SU-DHL-6 (cell line): ENCODE data around the gene FMO4.

Experiments used
- H2AFZ ChIP-seq: fragments of 200-600 bp; sonication (generic); 2 replicates; pipeline ENCODE4 v1.6.1; 2014; ENCODE audit warnings: low read depth, mild to moderate bottlenecking, moderate library complexity, mixed read lengths, antibody characterized with exemption, low read length; ENCODE audit not compliant: severe bottlenecking
- H3F3A ChIP-seq: fragments of 200-600 bp; shearing (Covaris generic); 2 replicates; pipeline ENCODE4 v1.6.0; 2016; ENCODE audit warnings: antibody characterized with exemption, mild to moderate bottlenecking; ENCODE audit not compliant: insufficient read depth
- H3K27ac ChIP-seq: fragments of 200-600 bp; sonication (generic); 2 replicates; pipeline ENCODE4 v1.5.1; 2016; ENCODE audit warnings: low read depth, mild to moderate bottlenecking, low read length, moderate library complexity, mixed read lengths
- H3K27me3 ChIP-seq: fragments of 200-600 bp; sonication (generic), shearing (Covaris generic); 2 replicates; pipeline ENCODE4 v1.6.0; 2014; ENCODE audit warnings: mild to moderate bottlenecking, low read length
- H3K36me3 ChIP-seq: fragments of 200-600 bp; sonication (generic); 2 replicates; pipeline ENCODE4 v1.6.1; 2014; ENCODE audit warnings: mild to moderate bottlenecking, low read length, mixed read lengths
- H3K4me2 ChIP-seq: fragments of 300-600, 200-600 bp; shearing (Covaris generic), sonication (generic); 2 replicates; pipeline ENCODE4 v1.6.0; 2014; ENCODE audit warnings: low read length, low read depth, mild to moderate bottlenecking; ENCODE audit not compliant: poor library complexity, severe bottlenecking
- H3K4me3 ChIP-seq: fragments of 200-600 bp; sonication (generic); 2 replicates; pipeline ENCODE4 v1.5.1; 2014; ENCODE audit warnings: antibody characterized with exemption, low read length, mild to moderate bottlenecking, mixed read lengths; ENCODE audit not compliant: insufficient read depth, poor library complexity, severe bottlenecking
- H3K79me2 ChIP-seq: fragments of 200-600 bp; sonication (generic); 2 replicates; pipeline ENCODE4 v1.6.1; 2014; ENCODE audit warnings: mild to moderate bottlenecking, low read length, moderate library complexity; ENCODE audit not compliant: insufficient read depth
- H3K9ac ChIP-seq: fragments of 200-600 bp; sonication (generic); 2 replicates; pipeline ENCODE4 v1.7.0; 2014; ENCODE audit warnings: mild to moderate bottlenecking, low read length
- H3K9me2 ChIP-seq: fragments of 200-600 bp; sonication (generic); replicated peaks from 2 replicates; pipeline ENCODE4 v1.6.1; 2014; ENCODE audit warnings: low read length; ENCODE audit not compliant: insufficient read depth
- H3K9me3 ChIP-seq: fragments of 200-600 bp; sonication (generic); 2 replicates; pipeline ENCODE4 v1.6.1; 2014; ENCODE audit warnings: low read length, mixed read lengths; ENCODE audit not compliant: insufficient read depth
- H4K20me1 ChIP-seq: fragments of 200-600 bp; sonication (generic); 2 replicates; pipeline ENCODE4 v1.6.1; 2014; ENCODE audit warnings: low read depth, mild to moderate bottlenecking, antibody characterized with exemption, low read length, moderate library complexity, mixed read lengths
- CTCF ChIP-seq: fragments of 200-600 bp; sonication (generic); IDR thresholded peaks from one replicate; pipeline ENCODE4 v1.5.1; 2017; ENCODE audit warnings: antibody characterized with exemption, mild to moderate bottlenecking, low read length, moderate library complexity; ENCODE audit not compliant: insufficient read depth, poor library complexity, severe bottlenecking
- EZH2phosphoT487 ChIP-seq: fragments of 200-600 bp; sonication (generic), shearing (Covaris generic); conservative IDR thresholded peaks from 2 replicates; pipeline ENCODE4 v1.6.1; 2018; ENCODE audit warnings: mild to moderate bottlenecking, antibody characterized with exemption, low read length, moderate library complexity, mixed read lengths

FMO4 gene

DNA sequence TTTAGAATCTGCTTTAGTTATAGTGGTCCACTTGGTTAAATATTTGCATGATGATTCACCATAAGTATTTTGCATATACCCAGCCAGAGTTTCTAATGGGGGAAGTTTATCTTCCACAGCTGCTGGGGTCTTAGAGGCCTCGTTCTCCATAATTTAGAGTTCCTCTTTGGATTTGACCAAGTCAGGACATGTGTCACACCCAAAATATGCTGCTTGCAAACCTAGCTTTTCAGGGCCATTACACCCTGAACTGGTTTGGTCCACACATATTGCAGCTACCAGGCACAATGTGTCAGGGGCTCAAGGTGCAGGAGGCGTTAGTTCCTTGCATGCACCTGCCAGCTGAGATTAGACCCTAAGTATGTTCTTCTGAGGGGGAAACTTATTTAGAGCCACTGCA lies 17.1 kb upstream of the FMO4 start:
- H3K36me3 ChIP-seq: no peaks in the 10 kb centered on the region
- H4K20me1 ChIP-seq: no peaks in the 10 kb centered on the region
- H3K9me3 ChIP-seq: no peaks in the 10 kb centered on the region
- H3K79me2 ChIP-seq: no peaks in the 10 kb centered on the region
- H3K4me3 ChIP-seq: no peak overlapping the region
- H3K27me3 ChIP-seq: no peaks in the 10 kb centered on the region
- no peak overlapping the region for H2AFZ ChIP-seq
- H3F3A ChIP-seq: no peaks in the 10 kb centered on the region
- no peak overlapping the region for H3K27ac ChIP-seq
- no peak overlapping the region for H3K4me2 ChIP-seq
- H3K9ac ChIP-seq: no peak overlapping the region
- H3K9me2 ChIP-seq: no peaks in the 10 kb centered on the region
- TF ChIP-seq CTCF (no peak), EZH2phosphoT487 (no peak)

- Histone ChIP-seq H3K9me2 (no peaks in the 10 kb centered on the region), H3K9ac (no peak overlapping the region), H3K4me2 (no peak overlapping the region), H3K27me3 (no peaks in the 10 kb centered on the region), H3F3A (no peaks in the 10 kb centered on the region), H3K36me3 (no peaks in the 10 kb centered on the region), H3K79me2 (no peaks in the 10 kb centered on the region), H3K27ac (no peak overlapping the region), H2AFZ (no peak overlapping the region), H3K9me3 (no peaks in the 10 kb centered on the region), H4K20me1 (no peaks in the 10 kb centered on the region), H3K4me3 (no peak overlapping the region)
- TF ChIP-seq CTCF (no peak), EZH2phosphoT487 (no peak)
These were observed 15.3 kb upstream of the FMO4 start for GRCh38 chr1:171298696-171299095.

- Histone ChIP-seq H3K27me3 (no peaks in the 10 kb centered on the region), H2AFZ (no peak overlapping the region), H3K36me3 (no peaks in the 10 kb centered on the region), H3K4me3 (no peak overlapping the region), H3K27ac (no peak overlapping the region), H3K79me2 (no peaks in the 10 kb centered on the region), H4K20me1 (no peaks in the 10 kb centered on the region), H3K9me2 (no peaks in the 10 kb centered on the region), H3F3A (no peaks in the 10 kb centered on the region), H3K4me2 (no peak overlapping the region), H3K9ac (no peak overlapping the region), H3K9me3 (no peaks in the 10 kb centered on the region)
- no peak for TF ChIP-seq CTCF
- TF ChIP-seq EZH2phosphoT487: no peak
These were observed 14.6 kb upstream of the FMO4 start for GRCh38 chr1:171299342-171299741.

GRCh38 chr1:171300401-171300800 lies 13.6 kb upstream of the FMO4 start:
- Histone ChIP-seq H3K9me2 (no peaks in the 10 kb centered on the region), H3K9me3 (no peaks in the 10 kb centered on the region), H3K27me3 (no peaks in the 10 kb centered on the region), H3K4me2 (no peak overlapping the region), H3F3A (no peaks in the 10 kb centered on the region), H3K4me3 (no peak overlapping the region), H3K36me3 (no peaks in the 10 kb centered on the region), H3K79me2 (no peaks in the 10 kb centered on the region), H3K9ac (no peak overlapping the region), H2AFZ (no peak overlapping the region), H3K27ac (no peak overlapping the region), H4K20me1 (no peaks in the 10 kb centered on the region)
- no peak for TF ChIP-seq EZH2phosphoT487
- TF ChIP-seq CTCF: no peak
